H1 (cell line): ENCODE data around the gene KLRD1. TPM values are rescaled to one million over a fixed set of nuclear protein-coding genes. Genes with fewer than 3 reads are reported as not detected.
A peak's percentile ranks its signal among the peaks of the same experiment; 100 is the strongest.

Experiments
- CTCF ChIA-PET: fragments of 300-600 bp; sonication (Branson Sonifier 250); formaldehyde crosslinking; loops from one replicate; lab custom pipeline; 2021; ENCODE audit not compliant: partially characterized antibody; lab: Charles Lee
- POLR2A ChIA-PET: fragments of 300-600 bp; sonication (Branson Sonifier 250); formaldehyde crosslinking; loops from one replicate; lab custom pipeline; 2021; ENCODE audit warnings: inconsistent platforms; ENCODE audit not compliant: partially characterized antibody; lab: Charles Lee
- DNase-seq, 2 experiments: peaks; one replicate each; pipeline versions ENCODE4 v3.0.0 to v3.0.0-alpha.2; 2010 to 2022; ENCODE audit warnings: low spot score in 2 of 2, low read depth in 1 of 2, mixed read lengths in 1 of 2
- FAIRE-seq: peaks from 2 replicates; lab custom pipeline; 2011; peaks lifted over from hg19 to GRCh38; lab: Jason Lieb, UNC
- H2AFZ ChIP-seq: 2 replicates; pipeline ENCODE4 v1.8.1; 2012; ENCODE audit warnings: low read length, inconsistent platforms
- H2AK5ac ChIP-seq: 2 replicates; pipeline ENCODE4 v1.6.1; 2013; ENCODE audit warnings: low read depth, low read length
- H2BK120ac ChIP-seq: replicated peaks from 2 replicates; pipeline ENCODE3; 2013; ENCODE audit warnings: low read depth, low read length, inconsistent platforms
- H2BK12ac ChIP-seq: 2 replicates; pipeline ENCODE4 v1.6.1; 2013; ENCODE audit warnings: low read depth, low read length
- H2BK15ac ChIP-seq: 2 replicates; pipeline ENCODE4 v1.6.1; 2013; ENCODE audit warnings: low read length
- H2BK20ac ChIP-seq: 2 replicates; pipeline ENCODE4 v1.6.1; 2013; ENCODE audit warnings: low read length
- H2BK5ac ChIP-seq: 2 replicates; pipeline ENCODE4 v1.6.1; 2013; ENCODE audit warnings: low read depth, low read length
- H3K14ac ChIP-seq: 2 replicates; pipeline ENCODE4 v1.6.1; 2013; ENCODE audit warnings: inconsistent platforms; ENCODE audit not compliant: insufficient read length
- H3K18ac ChIP-seq: 2 replicates; pipeline ENCODE4 v1.6.1; 2013; ENCODE audit warnings: low read length; ENCODE audit errors: extremely low read depth
- H3K23ac ChIP-seq: 2 replicates; pipeline ENCODE4 v1.6.1; 2013; ENCODE audit warnings: inconsistent platforms; ENCODE audit not compliant: insufficient read length
- H3K23me2 ChIP-seq: 2 replicates; pipeline ENCODE4 v1.6.1; 2013; ENCODE audit warnings: low read depth, low read length
- H3K27ac ChIP-seq: 2 replicates; pipeline ENCODE4 v1.6.1; 2011; ENCODE audit warnings: low read depth, low read length, inconsistent platforms
- H3K27me3 ChIP-seq, 4 experiments: replicated peaks in 1 of 4; 1 replicate in 1 of 4; 2 replicates in 3 of 4; pipeline versions ENCODE4 v1.6.1 to v1.8.1; 2011 to 2013; ENCODE audit warnings: low read length in 3 of 4, mild to moderate bottlenecking in 3 of 4, inconsistent platforms in 2 of 4, mixed read lengths in 2 of 4, moderate library complexity in 1 of 4; ENCODE audit not compliant: control insufficient read depth in 3 of 4, insufficient read depth in 3 of 4; ENCODE audit errors: extremely low read depth in 1 of 4
- H3K36me3 ChIP-seq, 4 experiments: 2 replicates each; pipeline versions ENCODE4 v1.6.1 to v1.8.1; 2011 to 2013; ENCODE audit warnings: mild to moderate bottlenecking in 4 of 4, low read length in 3 of 4, moderate library complexity in 2 of 4, control low read depth in 1 of 4, inconsistent platforms in 1 of 4; ENCODE audit not compliant: insufficient read depth in 4 of 4, control insufficient read depth in 2 of 4
- H3K4ac ChIP-seq: replicated peaks from 2 replicates; pipeline ENCODE3; 2013; ENCODE audit warnings: low read length, low read depth, mixed read lengths, inconsistent platforms; ENCODE audit not compliant: insufficient read length
- H3K4me1 ChIP-seq, 4 experiments: replicated peaks in 1 of 4; 1 replicate in 1 of 4; 2 replicates in 3 of 4; pipeline versions ENCODE4 v1.6.1 to v1.8.1; 2011 to 2013; ENCODE audit warnings: low read length in 3 of 4, inconsistent platforms in 2 of 4, mixed read lengths in 1 of 4; ENCODE audit not compliant: insufficient read depth in 4 of 4, control insufficient read depth in 3 of 4
- H3K4me2 ChIP-seq, 2 experiments: 2 replicates each; pipeline versions ENCODE4 v1.6.1 to v1.8.1; 2011 to 2013; ENCODE audit warnings: low read depth in 2 of 2, low read length in 2 of 2, control low read depth in 1 of 2, inconsistent platforms in 1 of 2, mild to moderate bottlenecking in 1 of 2; ENCODE audit not compliant: insufficient read depth in 1 of 2
- H3K4me3 ChIP-seq, 4 experiments: fragments of 200-600, 300-600 bp in 1 of 4; sonication (generic), shearing (Covaris generic), sonication (Bioruptor Twin) in 1 of 4; 2 replicates each; pipeline versions ENCODE4 v1.5.1 to v1.8.1; 2011 to 2016; ENCODE audit warnings: low read length in 4 of 4, low read depth in 3 of 4, control low read depth in 2 of 4, inconsistent platforms in 2 of 4, mild to moderate bottlenecking in 2 of 4, mixed read lengths in 1 of 4, moderate library complexity in 1 of 4; ENCODE audit not compliant: insufficient read depth in 2 of 4; ENCODE audit errors: extremely low read depth in 1 of 4
- H3K56ac ChIP-seq: replicated peaks from 2 replicates; pipeline ENCODE3; 2013; ENCODE audit warnings: low read depth, mild to moderate bottlenecking, mixed read lengths, low read length, inconsistent platforms; ENCODE audit not compliant: insufficient read length
- H3K79me1 ChIP-seq: 2 replicates; pipeline ENCODE4 v1.6.1; 2013; ENCODE audit warnings: low read depth, low read length, control low read depth
- H3K79me2 ChIP-seq, 2 experiments: 2 replicates each; pipeline versions ENCODE4 v1.6.1 to v1.8.1; 2012 to 2013; ENCODE audit warnings: low read length in 2 of 2, mild to moderate bottlenecking in 2 of 2, inconsistent platforms in 1 of 2; ENCODE audit not compliant: insufficient read depth in 2 of 2, control insufficient read depth in 1 of 2
- H3K9ac ChIP-seq, 4 experiments: replicated peaks in 1 of 4; 1 replicate in 1 of 4; 2 replicates in 3 of 4; pipeline versions ENCODE4 v1.6.1 to v1.8.1; 2011 to 2013; ENCODE audit warnings: low read depth in 3 of 4, low read length in 3 of 4, control low read depth in 2 of 4, mild to moderate bottlenecking in 2 of 4, moderate library complexity in 2 of 4, inconsistent platforms in 1 of 4; ENCODE audit errors: extremely low read depth in 1 of 4
- H3K9me3 ChIP-seq, 2 experiments: 2 replicates each; pipeline versions ENCODE4 v1.6.1 to v1.8.1; 2012 to 2013; ENCODE audit warnings: mild to moderate bottlenecking in 2 of 2, moderate library complexity in 2 of 2, control low read depth in 1 of 2, inconsistent platforms in 1 of 2, low read depth in 1 of 2, low read length in 1 of 2, mixed read lengths in 1 of 2; ENCODE audit not compliant: insufficient read depth in 2 of 2
- H4K20me1 ChIP-seq, 2 experiments: replicated peaks in 1 of 2; 2 replicates each; pipeline versions ENCODE3 to v1.8.1; 2011 to 2013; ENCODE audit warnings: inconsistent platforms in 2 of 2, low read length in 2 of 2, mild to moderate bottlenecking in 1 of 2; ENCODE audit not compliant: insufficient read depth in 2 of 2, control insufficient read depth in 1 of 2
- H4K5ac ChIP-seq: 2 replicates; pipeline ENCODE4 v1.6.1; 2013; ENCODE audit warnings: low read length, low read depth, mixed read lengths, inconsistent platforms; ENCODE audit not compliant: insufficient read length
- H4K8ac ChIP-seq: 2 replicates; pipeline ENCODE4 v1.8.0; 2013; ENCODE audit warnings: mild to moderate bottlenecking, moderate library complexity, low read length, inconsistent platforms; ENCODE audit not compliant: insufficient read depth; ENCODE audit errors: extremely low read depth
- H4K91ac ChIP-seq: replicated peaks from 2 replicates; pipeline ENCODE3; 2013; ENCODE audit warnings: low read length, mixed read lengths, inconsistent platforms; ENCODE audit not compliant: insufficient read length
- RAD21 ChIP-seq, 2 experiments: IDR thresholded peaks in 1 of 2; conservative IDR thresholded peaks in 1 of 2; 2 replicates each; pipeline ENCODE4 v1.6.1; 2011; ENCODE audit warnings: low read depth in 2 of 2, low read length in 2 of 2, improper control_type of control experiment in 1 of 2, inconsistent platforms in 1 of 2, mild to moderate bottlenecking in 1 of 2, moderate library complexity in 1 of 2
- RBBP5 ChIP-seq: IDR thresholded peaks from 2 replicates; pipeline ENCODE4 v1.7.1; 2012; ENCODE audit warnings: low read depth, mild to moderate bottlenecking, inconsistent platforms, low read length, moderate library complexity, borderline replicate concordance
- WGBS, 2 experiments: shearing (Covaris generic) in 1 of 2; methylation state at CpG; one replicate each; pipeline versions ENCODE4 v1.1.6 to v1.1.7; 2013 to 2015; ENCODE audit warnings: low lambda C conversion rate in 2 of 2, mixed read lengths in 2 of 2, inconsistent platforms in 1 of 2, low coverage in 1 of 2, missing lambda C conversion rate in 1 of 2; ENCODE audit not compliant: insufficient replicate concordance in 2 of 2, insufficient coverage in 1 of 2, insufficient read length in 1 of 2; ENCODE audit errors: extremely low coverage in 1 of 2, missing lambda C conversion rate in 1 of 2; 5-methylcytosine and 5-hydroxymethylcytosine counted together
- polyA plus RNA-seq, 7 experiments: library from polyadenylated mRNA; depleted of rRNA in 3 of 7; stranded (reverse) in 5 of 7; unstranded in 2 of 7; fragments of >200 nt in 5 of 7; fragments of 200-250 nt in 2 of 7; gene quantifications; 1 replicate in 5 of 7; 2 replicates in 1 of 7; 4 replicates in 1 of 7; pipeline versions ENCODE4 v1.2.1 to v1.2.3, GENCODE V29; 2011 to 2013; ENCODE audit warnings: missing spikeins in 2 of 7, mixed read lengths in 2 of 7
- total RNA-seq: library from RNA; stranded (reverse); fragmentation: NEBNext Ultra II Directional; extraction: Animal tissue kit (Norgen Biotek cat#: 25700); gene quantifications from 2 replicates; pipeline ENCODE4 v1.2.1, GENCODE V29; 2021

KLRD1 gene
- total and polyA plus RNA-seq, 2 of the 8 experiments (the other 6 are each of a cell fraction or from before 2014, with no cell fraction given) = under 0.01 to 0.06 TPM

DNA sequence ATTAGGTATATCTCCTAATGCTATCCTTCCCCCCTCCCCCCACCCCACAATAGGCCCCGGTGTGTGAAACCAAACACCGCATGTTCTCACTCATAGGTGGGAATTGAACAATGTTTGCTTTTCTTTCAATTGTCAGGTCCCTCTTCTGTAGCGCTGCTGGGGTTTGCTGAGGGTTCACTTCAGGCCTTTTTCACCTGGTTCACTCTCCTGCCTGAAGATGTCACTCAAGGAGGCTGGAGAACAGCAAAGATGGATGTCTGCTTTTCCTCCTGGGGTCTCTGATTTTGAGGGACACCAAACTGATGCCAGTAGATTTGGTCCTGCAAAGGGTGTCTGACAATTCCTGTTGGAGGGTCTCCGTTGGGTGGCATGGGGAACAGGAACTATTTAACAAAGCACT lies 46.4 kb downstream of the KLRD1 start:
- Histone ChIP-seq H3K4me2 (no peak overlapping the region), H3K14ac (no peak overlapping the region), H2BK12ac (no peak overlapping the region), H3K18ac (no peak overlapping the region), H4K8ac (no peak overlapping the region), H2AK5ac (no peak overlapping the region), H3K27ac (no peak overlapping the region), H3K4ac (no peak overlapping the region), H2BK15ac (no peak overlapping the region), H3K23me2 (no peaks in the 10 kb centered on the region), H4K20me1 (no peaks in the 10 kb centered on the region), H3K9ac (no peak overlapping the region)
- CTCF ChIA-PET = no interaction called here
- no peak for DNase-seq
- WGBS, 2 experiments = 92% methylated on average over 4 of the region's 4 CpGs; no CpG with 5 or more reads in 1 of the 2 experiments
- no peak for TF ChIP-seq RBBP5
- peak in 1 of 2 experiments; percentile 18; a peak in 1 of 4 replicates for TF ChIP-seq RAD21 (IDR thresholded peaks at IDR 0.05 in 1 of 2, conservative IDR thresholded peaks at IDR 0.05 in 1 of 2; ENCODE audit: low read depth in 2 of 2, low read length in 2 of 2)
- TF ChIP-seq, all 59 proteins: peak for 1
- no peak overlapping the region for H2BK20ac ChIP-seq
- H2BK120ac ChIP-seq = no peak overlapping the region
- H3K4me3 ChIP-seq = no peak overlapping the region
- no peaks in the 10 kb centered on the region for H3K36me3 ChIP-seq
- peak overlapping the region; percentile 76; the same call in 1 of the 2 replicates for H2AFZ ChIP-seq
- H4K91ac ChIP-seq = no peak overlapping the region
- H3K79me1 ChIP-seq = no peaks in the 10 kb centered on the region
- peak overlapping the region; percentile 24; the same call in 1 of the 2 replicates for H2BK5ac ChIP-seq
- no peak overlapping the region for H4K5ac ChIP-seq
- H3K9me3 ChIP-seq = no peaks in the 10 kb centered on the region
- H3K4me1 ChIP-seq = peaks cover 0 to 5% (median under 1%) of the 10 kb centered on the region in 4 experiments; a peak in 2 of 7 replicates
- no peak overlapping the region for H3K56ac ChIP-seq
- no peak overlapping the region for H3K23ac ChIP-seq
- no peak for FAIRE-seq
- no peaks in the 10 kb centered on the region for H3K27me3 ChIP-seq
- POLR2A ChIA-PET = no interaction called here
- H3K79me2 ChIP-seq = no peaks in the 10 kb centered on the region
